HCT116 (cell line): ENCODE results near the gene ADGRL3.

Source experiments
- EGR1 ChIP-seq: IDR thresholded peaks from 2 replicates; pipeline ENCODE4 v1.6.1; 2012; ENCODE audit warnings: low read depth
- EZH2 ChIP-seq: fragments of 200-600 bp; sonication (generic); IDR thresholded peaks from 2 replicates; pipeline ENCODE4 v1.6.1; 2017; ENCODE audit warnings: antibody characterized with exemption, mixed run types
- JUND ChIP-seq: IDR thresholded peaks from 2 replicates; pipeline ENCODE4 v1.6.1; 2012
- POLR2AphosphoS5 ChIP-seq: IDR thresholded peaks from 2 replicates; pipeline ENCODE4 v1.6.1; 2011; ENCODE audit warnings: mild to moderate bottlenecking, low read depth, low read length, moderate library complexity
- RAD21 ChIP-seq: IDR thresholded peaks from 2 replicates; pipeline ENCODE4 v1.6.1; 2012; ENCODE audit warnings: low read depth, mild to moderate bottlenecking
- ZNF274 ChIP-seq: fragments of 200-500 bp; sonication (Bioruptor generic); IDR thresholded peaks from 2 replicates; pipeline ENCODE4 v1.6.1; 2014; ENCODE audit warnings: mild to moderate bottlenecking, low read depth, low read length, inconsistent platforms
- TF ChIP-seq, protein P1 (sequence below), 3 experiments: fragments of 200-600 bp in 1 of 3; sonication (generic) in 1 of 3; IDR thresholded peaks in 2 of 3; conservative IDR thresholded peaks in 1 of 3; 2 replicates each; pipeline ENCODE4 v1.5.1; 2012 to 2017; ENCODE audit warnings: low read depth in 2 of 3, low read length in 2 of 3, antibody characterized with exemption in 1 of 3, borderline replicate concordance in 1 of 3, control low read depth in 1 of 3, mild to moderate bottlenecking in 1 of 3, mixed read lengths in 1 of 3, mixed run types in 1 of 3, moderate library complexity in 1 of 3; ENCODE audit not compliant: insufficient read depth in 1 of 3
- TF ChIP-seq, protein P2 (sequence below): IDR thresholded peaks from 2 replicates; pipeline ENCODE4 v1.6.1; 2012; ENCODE audit warnings: low read depth
- TF ChIP-seq, protein P3 (sequence below): IDR thresholded peaks from 2 replicates; pipeline ENCODE4 v1.6.1; 2012

DNA sequence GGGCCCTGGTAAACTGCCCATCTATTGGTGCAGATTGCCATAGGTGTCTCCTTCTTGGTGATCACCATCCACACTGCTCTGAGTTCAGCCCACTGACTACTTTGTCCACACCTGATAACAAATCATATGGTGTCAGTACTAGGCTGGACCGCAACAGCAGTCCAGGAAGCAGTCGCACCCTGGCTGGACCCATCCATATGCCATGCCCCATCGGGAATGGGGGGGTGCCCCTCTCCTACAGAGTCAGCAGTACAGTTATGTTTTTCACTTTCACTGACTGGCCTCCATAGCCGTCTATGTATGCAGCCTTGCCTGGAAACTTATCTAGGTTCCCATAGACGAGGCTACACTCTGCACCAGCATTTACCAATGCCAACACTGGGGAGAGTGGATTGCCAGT lies 226.1 kb downstream of the ADGRL3 start:
- TF ChIP-seq EGR1 (no peak), ZNF274 (no peak), POLR2AphosphoS5 (no peak), EZH2 (no peak), JUND (no peak), RAD21 (no peak)
- TF ChIP-seq, protein P1, sequence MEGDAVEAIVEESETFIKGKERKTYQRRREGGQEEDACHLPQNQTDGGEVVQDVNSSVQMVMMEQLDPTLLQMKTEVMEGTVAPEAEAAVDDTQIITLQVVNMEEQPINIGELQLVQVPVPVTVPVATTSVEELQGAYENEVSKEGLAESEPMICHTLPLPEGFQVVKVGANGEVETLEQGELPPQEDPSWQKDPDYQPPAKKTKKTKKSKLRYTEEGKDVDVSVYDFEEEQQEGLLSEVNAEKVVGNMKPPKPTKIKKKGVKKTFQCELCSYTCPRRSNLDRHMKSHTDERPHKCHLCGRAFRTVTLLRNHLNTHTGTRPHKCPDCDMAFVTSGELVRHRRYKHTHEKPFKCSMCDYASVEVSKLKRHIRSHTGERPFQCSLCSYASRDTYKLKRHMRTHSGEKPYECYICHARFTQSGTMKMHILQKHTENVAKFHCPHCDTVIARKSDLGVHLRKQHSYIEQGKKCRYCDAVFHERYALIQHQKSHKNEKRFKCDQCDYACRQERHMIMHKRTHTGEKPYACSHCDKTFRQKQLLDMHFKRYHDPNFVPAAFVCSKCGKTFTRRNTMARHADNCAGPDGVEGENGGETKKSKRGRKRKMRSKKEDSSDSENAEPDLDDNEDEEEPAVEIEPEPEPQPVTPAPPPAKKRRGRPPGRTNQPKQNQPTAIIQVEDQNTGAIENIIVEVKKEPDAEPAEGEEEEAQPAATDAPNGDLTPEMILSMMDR (IDR thresholded peaks at IDR 0.05 in 2 of 3, conservative IDR thresholded peaks at IDR 0.05 in 1 of 3; ENCODE audit: borderline replicate concordance in 1 of 3, insufficient read depth in 1 of 3, low read depth in 2 of 3, low read length in 2 of 3), result no peak
- TF ChIP-seq, protein P2, sequence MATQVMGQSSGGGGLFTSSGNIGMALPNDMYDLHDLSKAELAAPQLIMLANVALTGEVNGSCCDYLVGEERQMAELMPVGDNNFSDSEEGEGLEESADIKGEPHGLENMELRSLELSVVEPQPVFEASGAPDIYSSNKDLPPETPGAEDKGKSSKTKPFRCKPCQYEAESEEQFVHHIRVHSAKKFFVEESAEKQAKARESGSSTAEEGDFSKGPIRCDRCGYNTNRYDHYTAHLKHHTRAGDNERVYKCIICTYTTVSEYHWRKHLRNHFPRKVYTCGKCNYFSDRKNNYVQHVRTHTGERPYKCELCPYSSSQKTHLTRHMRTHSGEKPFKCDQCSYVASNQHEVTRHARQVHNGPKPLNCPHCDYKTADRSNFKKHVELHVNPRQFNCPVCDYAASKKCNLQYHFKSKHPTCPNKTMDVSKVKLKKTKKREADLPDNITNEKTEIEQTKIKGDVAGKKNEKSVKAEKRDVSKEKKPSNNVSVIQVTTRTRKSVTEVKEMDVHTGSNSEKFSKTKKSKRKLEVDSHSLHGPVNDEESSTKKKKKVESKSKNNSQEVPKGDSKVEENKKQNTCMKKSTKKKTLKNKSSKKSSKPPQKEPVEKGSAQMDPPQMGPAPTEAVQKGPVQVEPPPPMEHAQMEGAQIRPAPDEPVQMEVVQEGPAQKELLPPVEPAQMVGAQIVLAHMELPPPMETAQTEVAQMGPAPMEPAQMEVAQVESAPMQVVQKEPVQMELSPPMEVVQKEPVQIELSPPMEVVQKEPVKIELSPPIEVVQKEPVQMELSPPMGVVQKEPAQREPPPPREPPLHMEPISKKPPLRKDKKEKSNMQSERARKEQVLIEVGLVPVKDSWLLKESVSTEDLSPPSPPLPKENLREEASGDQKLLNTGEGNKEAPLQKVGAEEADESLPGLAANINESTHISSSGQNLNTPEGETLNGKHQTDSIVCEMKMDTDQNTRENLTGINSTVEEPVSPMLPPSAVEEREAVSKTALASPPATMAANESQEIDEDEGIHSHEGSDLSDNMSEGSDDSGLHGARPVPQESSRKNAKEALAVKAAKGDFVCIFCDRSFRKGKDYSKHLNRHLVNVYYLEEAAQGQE, result no peak
- TF ChIP-seq, protein P3, sequence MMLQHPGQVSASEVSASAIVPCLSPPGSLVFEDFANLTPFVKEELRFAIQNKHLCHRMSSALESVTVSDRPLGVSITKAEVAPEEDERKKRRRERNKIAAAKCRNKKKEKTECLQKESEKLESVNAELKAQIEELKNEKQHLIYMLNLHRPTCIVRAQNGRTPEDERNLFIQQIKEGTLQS, result no peak
